Esophagus muscularis mucosa (tissue), 3 donors: Measurements from ENCODE around the gene GTF2H4.

Experiments used
- CTCF ChIP-seq, 3 experiments: fragments of 200-600 bp in 2 of 3; fragments of 450-650 bp in 1 of 3; sonication (generic) in 2 of 3; IDR thresholded peaks; one replicate each; pipeline ENCODE4 v1.5.1; 2017 to 2019; ENCODE audit warnings: antibody characterized with exemption in 3 of 3, mild to moderate bottlenecking in 2 of 3, moderate library complexity in 1 of 3
- POLR2A ChIP-seq: fragments of 450-650 bp; IDR thresholded peaks from one replicate; pipeline ENCODE4 v1.6.1; 2017; ENCODE audit warnings: antibody characterized with exemption, moderate library complexity, mild to moderate bottlenecking, low read depth

- TF ChIP-seq CTCF (IDR thresholded peaks at IDR 0.05) (no peak), POLR2A (no peak)
These were observed 18.5 kb upstream of the GTF2H4 start for GRCh38 chr6:30889496-30889885.
